Lung microvascular endothelial cell (primary cell): ENCODE results near the gene ASRGL1. TPM values are rescaled to one million over a fixed set of nuclear protein-coding genes. Genes with fewer than 3 reads are reported as not detected.
A peak's percentile ranks its signal among the peaks of the same experiment; 100 is the strongest.

Source experiments
- DNase-seq, 2 donors: peaks; one replicate each; pipeline versions ENCODE4 v3.0.0 to v3.0.0-alpha.2; 2010; ENCODE audit warnings: low read depth in 2 of 2
- total RNA-seq: library from RNA; depleted of rRNA; stranded (reverse); fragments of >200 nt; gene quantifications from 2 replicates; pipeline ENCODE4 v1.2.1, GENCODE V29; 2014

Gene ASRGL1
- total RNA-seq, 1 donor from 2014 or later: 33.3 TPM

DNA sequence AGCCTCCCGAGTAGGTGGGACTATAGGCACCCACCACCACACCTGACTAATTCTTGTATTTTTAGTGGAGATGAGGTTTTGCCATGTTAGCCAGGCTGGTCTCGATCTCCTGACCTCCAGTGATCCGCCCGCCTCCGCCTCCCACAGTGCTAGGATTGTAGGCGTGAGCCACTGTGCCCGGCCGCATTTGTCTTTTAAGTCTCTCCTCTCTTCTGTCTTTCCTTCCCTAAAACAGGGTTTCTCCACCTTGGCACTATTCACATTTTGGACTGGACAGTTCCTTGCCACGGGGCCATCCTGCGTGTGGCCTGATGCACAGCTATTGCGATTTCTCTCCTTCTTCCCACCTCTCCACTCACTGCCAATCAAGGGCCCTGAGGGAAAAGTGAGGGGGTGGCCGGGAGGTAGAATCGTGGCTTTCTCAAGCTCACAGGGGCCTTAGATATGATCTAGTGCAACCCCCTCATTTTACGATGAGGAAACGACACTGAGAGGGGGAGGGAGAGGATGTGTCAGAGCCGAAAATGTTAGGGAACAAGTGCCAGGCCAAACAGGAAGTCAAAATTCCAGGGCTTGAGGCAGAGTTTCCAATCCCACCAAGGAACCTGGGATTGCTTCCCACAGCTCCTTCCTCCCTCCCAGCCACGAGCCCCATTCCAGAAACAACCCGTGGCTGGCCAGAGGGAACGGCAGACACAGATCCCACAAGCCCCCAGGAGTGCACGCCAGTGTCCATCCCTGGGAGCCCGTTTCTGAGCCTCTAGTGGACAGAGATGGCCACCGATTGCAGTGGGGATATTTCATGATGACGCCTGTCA, 102.7 kb downstream of the ASRGL1 start:
- peak; percentile 22 to 68 for DNase-seq

Other genes starting within 250 kb of the ASRGL1 start
- gene INCENP, start 213.4 kb upstream of the ASRGL1 start, total RNA-seq: 9.9 and 14.6 TPM in 2 replicates
- gene SCGB1D1, start 147.2 kb upstream of the ASRGL1 start, total RNA-seq: not detected in 2 replicates
- not detected in 2 replicates for gene SCGB2A1, start 128.8 kb upstream of the ASRGL1 start, total RNA-seq
- not detected in 2 replicates for gene SCGB1D2, start 95.2 kb upstream of the ASRGL1 start, total RNA-seq
- not detected in 2 replicates for gene SCGB2A2, start 67.3 kb upstream of the ASRGL1 start, total RNA-seq
- gene SCGB1D4, start 38.4 kb upstream of the ASRGL1 start, total RNA-seq: not detected in 2 replicates
- gene SCGB1A1, start 81.6 kb downstream of the ASRGL1 start, total RNA-seq: not detected in 2 replicates
- 214 and 215 TPM in 2 replicates for gene AHNAK, start 209.4 kb downstream of the ASRGL1 start, total RNA-seq
- gene EEF1G, start 236.4 kb downstream of the ASRGL1 start, total RNA-seq: 1,150 and 1,533 TPM in 2 replicates